Peyer's patch (tissue), 4 donors: ENCODE measurements around the gene TMEM235. TPM values are rescaled to one million over a fixed set of nuclear protein-coding genes. Genes with fewer than 3 reads are reported as not detected.

Source experiments
- DNase-seq, 3 donors: peaks; one replicate each; pipeline ENCODE4 v3.0.0-alpha.2; 2017 to 2019
- H3K27ac ChIP-seq, 4 donors: fragments of 200-600 bp; sonication (generic); one replicate each; pipeline ENCODE4 v1.5.1; 2016 to 2019
- H3K27me3 ChIP-seq, 2 donors: fragments of 200-600 bp; sonication (generic); one replicate each; pipeline ENCODE4 v1.5.1; 2019
- H3K36me3 ChIP-seq, 3 donors: fragments of 200-600 bp; sonication (generic); one replicate each; pipeline ENCODE4 v1.5.1; 2016 to 2019
- H3K4me1 ChIP-seq, 4 donors: fragments of 200-600 bp; sonication (generic); one replicate each; pipeline ENCODE4 v1.5.1; 2016 to 2019
- H3K4me3 ChIP-seq, 4 donors: fragments of 200-600 bp; sonication (generic); 1 replicate in 3 of 4; 2 replicates in 1 of 4; pipeline ENCODE4 v1.5.1; 2016 to 2019; ENCODE audit warnings: mild to moderate bottlenecking in 1 of 4
- H3K9me3 ChIP-seq, 4 donors: fragments of 200-600 bp; sonication (generic); one replicate each; pipeline ENCODE4 v1.5.1; 2016 to 2019; ENCODE audit warnings: mild to moderate bottlenecking in 1 of 4
- POLR2A ChIP-seq, 2 donors: fragments of 450-650 bp; IDR thresholded peaks; one replicate each; pipeline ENCODE4 v1.5.1; 2017; ENCODE audit warnings: antibody characterized with exemption in 2 of 2, mild to moderate bottlenecking in 2 of 2, moderate library complexity in 2 of 2
- total RNA-seq, 4 donors: library from RNA; depleted of rRNA; stranded (reverse); fragments of >200 nt; gene quantifications; one replicate each; pipeline ENCODE4 v1.1.0, GENCODE V29; 2016
- TF ChIP-seq, protein P1 (sequence below), 6 experiments: fragments of 450-650 bp in 4 of 6; fragments of 200-600 bp in 2 of 6; sonication (generic) in 1 of 6; IDR thresholded peaks; one replicate each; pipeline ENCODE4 v1.5.1; 2017 to 2019; ENCODE audit warnings: antibody characterized with exemption in 6 of 6, mild to moderate bottlenecking in 3 of 6, moderate library complexity in 1 of 6

The TMEM235 gene
- total RNA-seq, 4 donors from 2014 or later, result not detected

DNA sequence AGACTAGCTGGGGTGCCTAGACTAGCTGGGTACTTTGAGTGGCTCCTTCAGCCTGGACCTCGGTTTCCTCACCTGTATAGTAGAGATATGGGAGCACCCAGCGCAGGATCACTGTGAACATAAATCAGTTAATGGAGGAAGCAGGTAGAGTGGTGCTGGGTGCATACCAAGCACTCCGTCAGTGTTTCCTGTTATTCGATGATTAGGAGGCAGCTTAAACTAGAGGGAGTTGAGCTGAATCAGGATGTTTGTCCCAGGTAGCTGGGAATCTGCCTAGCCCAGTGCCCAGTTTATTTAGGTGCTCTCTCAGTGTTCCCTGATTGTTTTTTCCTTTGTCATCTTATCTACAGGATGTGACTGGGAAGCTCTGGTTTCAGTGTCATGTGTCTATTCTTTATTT is 8.4 kb upstream of the TMEM235 start:
- TF ChIP-seq, protein P1, sequence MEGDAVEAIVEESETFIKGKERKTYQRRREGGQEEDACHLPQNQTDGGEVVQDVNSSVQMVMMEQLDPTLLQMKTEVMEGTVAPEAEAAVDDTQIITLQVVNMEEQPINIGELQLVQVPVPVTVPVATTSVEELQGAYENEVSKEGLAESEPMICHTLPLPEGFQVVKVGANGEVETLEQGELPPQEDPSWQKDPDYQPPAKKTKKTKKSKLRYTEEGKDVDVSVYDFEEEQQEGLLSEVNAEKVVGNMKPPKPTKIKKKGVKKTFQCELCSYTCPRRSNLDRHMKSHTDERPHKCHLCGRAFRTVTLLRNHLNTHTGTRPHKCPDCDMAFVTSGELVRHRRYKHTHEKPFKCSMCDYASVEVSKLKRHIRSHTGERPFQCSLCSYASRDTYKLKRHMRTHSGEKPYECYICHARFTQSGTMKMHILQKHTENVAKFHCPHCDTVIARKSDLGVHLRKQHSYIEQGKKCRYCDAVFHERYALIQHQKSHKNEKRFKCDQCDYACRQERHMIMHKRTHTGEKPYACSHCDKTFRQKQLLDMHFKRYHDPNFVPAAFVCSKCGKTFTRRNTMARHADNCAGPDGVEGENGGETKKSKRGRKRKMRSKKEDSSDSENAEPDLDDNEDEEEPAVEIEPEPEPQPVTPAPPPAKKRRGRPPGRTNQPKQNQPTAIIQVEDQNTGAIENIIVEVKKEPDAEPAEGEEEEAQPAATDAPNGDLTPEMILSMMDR (IDR thresholded peaks at IDR 0.05), result no peak
- TF ChIP-seq POLR2A (IDR thresholded peaks at IDR 0.05), result no peak
- Histone ChIP-seq H3K4me1 (no peaks in the 10 kb centered on the region), H3K27me3 (no peaks in the 10 kb centered on the region), H3K27ac (no peak overlapping the region), H3K4me3 (no peak overlapping the region), H3K9me3 (no peaks in the 10 kb centered on the region), H3K36me3 (no peaks in the 10 kb centered on the region)
- DNase-seq, result no peak

DNA sequence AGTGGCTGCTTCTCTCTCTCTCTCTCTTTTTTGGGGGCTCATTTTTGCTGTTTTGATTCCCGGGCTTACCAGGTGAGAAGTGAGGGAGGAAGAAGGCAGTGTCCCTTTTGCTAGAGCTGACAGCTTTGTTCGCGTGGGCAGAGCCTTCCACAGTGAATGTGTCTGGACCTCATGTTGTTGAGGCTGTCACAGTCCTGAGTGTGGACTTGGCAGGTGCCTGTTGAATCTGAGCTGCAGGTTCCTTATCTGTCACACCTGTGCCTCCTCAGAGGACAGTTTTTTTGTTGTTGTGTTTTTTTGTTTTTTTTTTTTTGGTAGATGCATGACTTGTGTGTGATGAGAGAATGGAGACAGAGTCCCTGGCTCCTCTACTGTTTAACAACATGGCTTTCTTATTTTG is 7.7 kb upstream of the TMEM235 start:
- DNase-seq, result no peak
- no peak overlapping the region for H3K27ac ChIP-seq

DNA sequence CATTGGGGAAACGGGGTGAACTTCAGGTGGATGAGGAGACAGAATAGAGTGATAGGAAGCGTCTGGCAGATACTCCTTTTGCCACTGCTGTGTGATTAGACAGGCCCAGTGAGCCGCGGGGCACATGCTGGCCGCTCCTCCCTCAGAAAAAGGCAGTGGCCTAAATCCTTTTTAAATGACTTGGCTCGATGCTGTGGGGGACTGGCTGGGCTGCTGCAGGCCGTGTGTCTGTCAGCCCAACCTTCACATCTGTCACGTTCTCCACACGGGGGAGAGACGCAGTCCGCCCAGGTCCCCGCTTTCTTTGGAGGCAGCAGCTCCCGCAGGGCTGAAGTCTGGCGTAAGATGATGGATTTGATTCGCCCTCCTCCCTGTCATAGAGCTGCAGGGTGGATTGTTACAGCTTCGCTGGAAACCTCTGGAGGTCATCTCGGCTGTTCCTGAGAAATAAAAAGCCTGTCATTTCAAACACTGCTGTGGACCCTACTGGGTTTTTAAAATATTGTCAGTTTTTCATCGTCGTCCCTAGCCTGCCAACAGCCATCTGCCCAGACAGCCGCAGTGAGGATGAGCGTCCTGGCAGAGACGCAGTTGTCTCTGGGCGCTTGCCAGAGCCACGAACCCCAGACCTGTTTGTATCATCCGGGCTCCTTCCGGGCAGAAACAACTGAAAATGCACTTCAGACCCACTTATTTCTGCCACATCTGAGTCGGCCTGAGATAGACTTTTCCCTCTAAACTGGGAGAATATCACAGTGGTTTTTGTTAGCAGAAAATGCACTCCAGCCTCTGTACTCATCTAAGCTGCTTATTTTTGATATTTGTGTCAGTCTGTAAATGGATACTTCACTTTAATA is 7.0 kb upstream of the TMEM235 start:
- H3K9me3 ChIP-seq, result no peaks in the 10 kb centered on the region
- H3K36me3 ChIP-seq, result no peaks in the 10 kb centered on the region
- no peak overlapping the region for H3K27ac ChIP-seq
- no peak overlapping the region for H3K4me3 ChIP-seq
- H3K4me1 ChIP-seq, result no peaks in the 10 kb centered on the region
- DNase-seq, result no peak
- TF ChIP-seq POLR2A (IDR thresholded peaks at IDR 0.05), result no peak
- TF ChIP-seq, protein P1 (IDR thresholded peaks at IDR 0.05), result no peak
- H3K27me3 ChIP-seq, result no peaks in the 10 kb centered on the region

More for the DNA sequence above, 7.7 kb upstream of the TMEM235 start:
- TF ChIP-seq, protein P1 (IDR thresholded peaks at IDR 0.05), result no peak
- no peak for TF ChIP-seq POLR2A (IDR thresholded peaks at IDR 0.05)
- Histone ChIP-seq H3K36me3 (no peaks in the 10 kb centered on the region), H3K27me3 (no peaks in the 10 kb centered on the region), H3K4me1 (no peaks in the 10 kb centered on the region), H3K4me3 (no peak overlapping the region), H3K9me3 (no peaks in the 10 kb centered on the region)

DNA sequence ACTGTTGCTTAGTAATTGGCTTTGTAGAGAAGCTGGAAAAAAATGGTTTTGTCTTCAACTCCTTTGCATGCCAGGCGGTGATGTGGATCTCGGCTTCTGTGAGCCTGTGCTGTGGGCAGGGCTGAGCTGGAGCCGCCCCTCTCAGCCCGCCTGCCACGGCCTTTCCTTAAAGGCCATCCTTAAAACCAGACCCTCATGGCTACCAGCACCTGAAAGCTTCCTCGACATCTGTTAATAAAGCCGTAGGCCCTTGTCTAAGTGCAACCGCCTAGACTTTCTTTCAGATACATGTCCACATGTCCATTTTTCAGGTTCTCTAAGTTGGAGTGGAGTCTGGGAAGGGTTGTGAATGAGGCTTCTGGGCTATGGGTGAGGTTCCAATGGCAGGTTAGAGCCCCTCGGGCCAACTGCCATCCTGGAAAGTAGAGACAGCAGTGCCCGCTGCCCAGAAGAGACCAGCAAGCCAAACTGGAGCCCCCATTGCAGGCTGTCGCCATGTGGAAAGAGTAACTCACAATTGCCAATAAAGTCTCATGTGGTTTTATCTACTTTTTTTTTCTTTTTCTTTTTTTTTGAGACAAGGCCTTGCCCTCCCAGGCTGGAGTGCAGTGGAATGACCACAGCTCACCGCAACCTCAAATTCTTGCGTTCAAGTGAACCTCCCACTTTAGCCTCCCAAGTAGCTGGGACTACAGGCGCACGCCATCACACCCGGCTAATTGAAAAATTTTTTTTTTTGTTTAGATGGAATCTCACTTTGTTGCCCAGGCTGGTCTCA is 6.2 kb upstream of the TMEM235 start:
- no peak for TF ChIP-seq POLR2A (IDR thresholded peaks at IDR 0.05)
- TF ChIP-seq, protein P1 (IDR thresholded peaks at IDR 0.05), result no peak
- Histone ChIP-seq H3K9me3 (no peaks in the 10 kb centered on the region), H3K4me3 (no peak overlapping the region), H3K27ac (no peak overlapping the region), H3K27me3 (no peaks in the 10 kb centered on the region), H3K4me1 (no peaks in the 10 kb centered on the region), H3K36me3 (no peaks in the 10 kb centered on the region)
- no peak for DNase-seq

DNA sequence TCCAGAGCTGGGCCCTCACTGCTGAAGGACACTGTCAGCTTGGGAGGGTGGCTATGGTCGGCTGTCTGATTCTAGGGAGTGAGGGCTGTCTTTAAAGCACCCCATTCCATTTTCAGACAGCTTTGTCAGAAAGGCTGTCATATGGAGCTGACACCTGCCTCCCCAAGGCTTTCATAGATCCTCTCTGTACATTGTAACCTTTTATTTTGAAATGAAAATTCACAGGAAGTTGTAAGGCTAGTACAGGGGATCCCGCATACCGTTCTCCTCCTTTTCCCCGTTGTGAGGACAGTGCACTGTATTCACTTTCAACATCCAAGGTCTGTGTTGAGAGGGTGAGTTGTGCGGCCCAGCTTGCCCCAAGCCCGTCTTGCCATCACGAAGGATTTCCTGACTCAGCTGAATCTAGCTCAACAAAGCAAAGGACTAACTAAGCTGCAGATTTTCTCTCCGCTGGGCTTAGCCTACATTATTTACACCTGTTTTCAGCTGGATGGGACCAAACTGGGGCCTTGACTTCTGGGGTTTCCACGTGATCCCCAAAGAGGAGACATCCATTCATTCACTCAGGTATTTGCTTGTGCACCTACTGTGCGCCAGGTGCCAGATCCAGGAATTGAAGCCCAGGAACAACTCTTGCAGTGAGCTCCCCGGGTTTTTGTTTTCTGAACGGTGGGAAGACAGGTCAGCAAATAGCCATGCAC is 5.2 kb upstream of the TMEM235 start:
- Histone ChIP-seq H3K27ac (no peak overlapping the region), H3K27me3 (peaks cover 0 to 3% of the 10 kb centered on the region in 2 donors), H3K4me3 (no peak overlapping the region), H3K36me3 (no peaks in the 10 kb centered on the region), H3K4me1 (no peaks in the 10 kb centered on the region), H3K9me3 (no peaks in the 10 kb centered on the region)
- TF ChIP-seq POLR2A (IDR thresholded peaks at IDR 0.05), result no peak
- TF ChIP-seq, protein P1 (IDR thresholded peaks at IDR 0.05), result no peak
- no peak for DNase-seq
